Tibial nerve (tissue), 4 donors: ENCODE measurements around the gene TNPO1.
"Not testable (repeated sequence)": the region's sequence is repeated elsewhere in the genome, so short reads cannot be mapped to it uniquely, and the experiment has no call there.

ENCODE experiments used
- EP300 ChIP-seq, 2 donors: sonication (generic); formaldehyde crosslinking; IDR thresholded peaks; one replicate each; pipeline ENCODE4 v1.6.1; 2017; ENCODE audit warnings: antibody characterized with exemption in 2 of 2, mild to moderate bottlenecking in 1 of 2
- POLR2A ChIP-seq, 2 donors: fragments of 450-650 bp; IDR thresholded peaks; one replicate each; pipeline ENCODE4 v1.6.1; 2017; ENCODE audit warnings: antibody characterized with exemption in 2 of 2, mild to moderate bottlenecking in 2 of 2, moderate library complexity in 2 of 2
- TF ChIP-seq, protein P1 (sequence below), 5 experiments: fragments of 200-600 bp in 3 of 5; fragments of 450-650 bp in 2 of 5; sonication (generic) in 3 of 5; IDR thresholded peaks; one replicate each; pipeline ENCODE4 v1.5.1; 2016 to 2019; ENCODE audit warnings: antibody characterized with exemption in 5 of 5, mild to moderate bottlenecking in 3 of 5, moderate library complexity in 2 of 5

DNA sequence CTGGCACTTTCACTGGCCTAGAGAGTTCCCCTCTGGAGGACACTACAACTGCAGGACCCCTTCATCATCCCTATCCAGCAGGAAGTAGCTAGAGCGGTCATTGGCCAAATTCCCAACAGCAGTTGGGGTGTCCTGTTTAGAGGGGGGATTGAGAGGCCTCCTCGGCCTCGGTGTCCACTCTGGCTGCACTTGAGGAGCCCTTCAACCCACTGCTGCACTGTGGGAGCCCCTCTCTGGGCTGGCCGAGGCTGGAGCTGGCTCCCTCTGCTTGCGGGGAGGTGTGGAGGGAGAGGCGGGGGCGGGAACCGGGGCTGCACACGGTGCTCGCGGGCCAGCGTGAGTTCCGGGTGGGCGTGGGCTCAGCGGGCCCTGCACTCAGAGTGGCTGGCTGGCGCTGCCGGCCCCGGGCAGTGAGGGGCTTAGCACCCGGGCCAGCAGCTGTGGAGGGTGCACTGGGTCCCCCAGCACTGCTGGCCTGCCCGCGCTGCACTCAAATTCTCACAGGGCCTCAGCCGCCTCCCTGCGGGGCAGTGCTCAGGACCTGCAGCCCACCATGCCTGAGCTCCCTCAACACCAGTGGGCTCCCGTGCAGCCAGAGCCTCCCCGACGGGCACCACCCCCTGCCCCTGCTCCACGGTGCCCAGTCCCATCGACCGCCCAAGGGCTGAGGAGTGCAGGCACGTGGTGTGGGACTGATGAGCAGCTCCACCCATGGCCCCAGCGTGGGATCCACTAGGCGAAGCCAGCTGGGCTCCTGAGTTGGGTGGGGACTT, 118.7 kb downstream of the TNPO1 start:
- TF ChIP-seq, protein P1, sequence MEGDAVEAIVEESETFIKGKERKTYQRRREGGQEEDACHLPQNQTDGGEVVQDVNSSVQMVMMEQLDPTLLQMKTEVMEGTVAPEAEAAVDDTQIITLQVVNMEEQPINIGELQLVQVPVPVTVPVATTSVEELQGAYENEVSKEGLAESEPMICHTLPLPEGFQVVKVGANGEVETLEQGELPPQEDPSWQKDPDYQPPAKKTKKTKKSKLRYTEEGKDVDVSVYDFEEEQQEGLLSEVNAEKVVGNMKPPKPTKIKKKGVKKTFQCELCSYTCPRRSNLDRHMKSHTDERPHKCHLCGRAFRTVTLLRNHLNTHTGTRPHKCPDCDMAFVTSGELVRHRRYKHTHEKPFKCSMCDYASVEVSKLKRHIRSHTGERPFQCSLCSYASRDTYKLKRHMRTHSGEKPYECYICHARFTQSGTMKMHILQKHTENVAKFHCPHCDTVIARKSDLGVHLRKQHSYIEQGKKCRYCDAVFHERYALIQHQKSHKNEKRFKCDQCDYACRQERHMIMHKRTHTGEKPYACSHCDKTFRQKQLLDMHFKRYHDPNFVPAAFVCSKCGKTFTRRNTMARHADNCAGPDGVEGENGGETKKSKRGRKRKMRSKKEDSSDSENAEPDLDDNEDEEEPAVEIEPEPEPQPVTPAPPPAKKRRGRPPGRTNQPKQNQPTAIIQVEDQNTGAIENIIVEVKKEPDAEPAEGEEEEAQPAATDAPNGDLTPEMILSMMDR (IDR thresholded peaks at IDR 0.05), result not testable (repeated sequence)
- not testable (repeated sequence) for TF ChIP-seq POLR2A, EP300 (IDR thresholded peaks at IDR 0.05)
